ENCODE measurements around the gene EXOC3L4.

GRCh38 chr14:103126088-103126872, 31.8 kb downstream of the EXOC3L4 start:
- no peak for TF ChIP-seq CTCF (IDR thresholded peaks at IDR 0.05)
- TF ChIP-seq EZH2 (IDR thresholded peaks at IDR 0.05; ENCODE audit: borderline replicate concordance, insufficient read depth, low read depth, low read length, poor library complexity, severe bottlenecking): no peak

Data from B cell (primary cell).